OCI-LY1 (cell line): Measurements from ENCODE around the gene EYA3.
A peak's percentile ranks its signal among the peaks of the same experiment; 100 is the strongest.

Experiments used
- H2AFZ ChIP-seq: fragments of 200-600 bp; sonication (generic), shearing (Covaris generic); 2 replicates; pipeline ENCODE4 v1.6.0; 2014; ENCODE audit warnings: antibody characterized with exemption, mild to moderate bottlenecking, low read length
- H3F3A ChIP-seq: fragments of 200-600 bp; sonication (generic), shearing (Covaris generic); 2 replicates; pipeline ENCODE4 v1.6.0; 2014; ENCODE audit warnings: mild to moderate bottlenecking, antibody characterized with exemption, low read length, moderate library complexity; ENCODE audit not compliant: insufficient read depth
- H3K27ac ChIP-seq: fragments of 200-600 bp; sonication (generic); 2 replicates; pipeline ENCODE4 v1.5.1; 2014; ENCODE audit warnings: low read length, mixed run types, mild to moderate bottlenecking, low read depth; ENCODE audit not compliant: poor library complexity, severe bottlenecking
- H3K27me3 ChIP-seq: fragments of 200-600 bp; sonication (generic); 2 replicates; pipeline ENCODE4 v1.6.0; 2014; ENCODE audit warnings: antibody characterized with exemption, mild to moderate bottlenecking, low read length, moderate library complexity; ENCODE audit not compliant: insufficient read depth
- H3K36me3 ChIP-seq: fragments of 200-600 bp; sonication (generic); 2 replicates; pipeline ENCODE4 v1.6.1; 2014; ENCODE audit warnings: mild to moderate bottlenecking, antibody characterized with exemption, low read length, moderate library complexity, mixed read lengths; ENCODE audit not compliant: insufficient read depth
- H3K4me1 ChIP-seq: fragments of 200-600 bp; sonication (generic); 2 replicates; pipeline ENCODE4 v1.5.1; 2014; ENCODE audit warnings: mild to moderate bottlenecking, low read length, moderate library complexity; ENCODE audit not compliant: insufficient read depth, severe bottlenecking
- H3K4me2 ChIP-seq: fragments of 200-600 bp; sonication (generic), shearing (Covaris generic); 2 replicates; pipeline ENCODE4 v1.6.1; 2014; ENCODE audit warnings: low read length
- H3K4me3 ChIP-seq: fragments of 200-600 bp; sonication (generic); 2 replicates; pipeline ENCODE4 v1.5.1; 2014; ENCODE audit warnings: low read length, low read depth, mild to moderate bottlenecking, mixed read lengths; ENCODE audit not compliant: poor library complexity, severe bottlenecking
- H3K79me2 ChIP-seq: fragments of 200-600 bp; shearing (Covaris generic); 2 replicates; pipeline ENCODE4 v1.6.1; 2016; ENCODE audit warnings: mixed run types, low read length, mixed read lengths; ENCODE audit not compliant: insufficient read depth
- H3K9ac ChIP-seq: fragments of 200-600 bp; sonication (generic), shearing (Covaris generic); 2 replicates; pipeline ENCODE4 v1.6.1; 2014; ENCODE audit warnings: mild to moderate bottlenecking, low read length, mixed read lengths
- H3K9me2 ChIP-seq: fragments of 200-600 bp; sonication (generic), shearing (Covaris generic); 2 replicates; pipeline ENCODE4 v1.6.1; 2014; ENCODE audit warnings: low read depth, mild to moderate bottlenecking, low read length, mixed read lengths
- H3K9me3 ChIP-seq: fragments of 200-600 bp; shearing (Covaris generic); 2 replicates; pipeline ENCODE4 v1.6.1; 2014; ENCODE audit warnings: low read length, mixed read lengths
- H4K20me1 ChIP-seq: fragments of 200-600 bp; sonication (generic), shearing (Covaris generic); 2 replicates; pipeline ENCODE4 v1.6.0; 2016; ENCODE audit warnings: mild to moderate bottlenecking, low read length; ENCODE audit not compliant: insufficient read depth
- EZH2 ChIP-seq: fragments of 200-600 bp; sonication (generic), shearing (Covaris generic); IDR thresholded peaks from 2 replicates; pipeline ENCODE4 v1.8.0; 2017; ENCODE audit warnings: borderline replicate concordance, mixed run types, mild to moderate bottlenecking, antibody characterized with exemption, low read length, moderate library complexity, mixed read lengths
- TF ChIP-seq, protein P1 (sequence below): fragments of 200-600 bp; sonication (generic), shearing (Covaris generic); IDR thresholded peaks from 2 replicates; pipeline ENCODE4 v1.5.1; 2017; ENCODE audit warnings: mild to moderate bottlenecking, antibody characterized with exemption, low read length, moderate library complexity, mixed read lengths

EYA3 gene

DNA sequence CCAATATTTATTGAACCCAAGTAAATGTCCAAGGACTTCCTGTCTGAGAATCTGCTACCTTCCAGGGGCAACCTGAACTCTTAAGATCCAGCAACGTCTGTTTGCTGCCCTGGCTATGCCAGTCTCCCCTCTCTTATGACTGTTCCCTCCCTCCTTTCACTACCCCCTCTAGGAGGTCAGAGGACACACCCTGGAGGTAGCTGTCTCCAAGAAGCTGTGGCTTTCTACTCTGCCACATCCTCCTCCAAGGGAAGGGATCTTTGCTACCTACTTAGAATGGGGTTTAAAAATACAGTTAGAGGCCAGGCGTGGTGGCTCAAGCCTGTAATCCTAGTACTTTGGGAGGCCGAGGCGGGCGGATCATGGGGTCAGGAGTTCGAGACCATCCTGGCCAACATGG, 157.2 kb downstream of the EYA3 start:
- H4K20me1 ChIP-seq, result no peaks in the 10 kb centered on the region
- H3F3A ChIP-seq, result no peaks in the 10 kb centered on the region
- 0 out of 2 replicates have a peak, but pooled peaks cover 2% of the 10 kb centered on the region for H3K27me3 ChIP-seq
- no peaks in the 10 kb centered on the region for H3K36me3 ChIP-seq
- H3K9ac ChIP-seq, result no peak overlapping the region
- H3K9me3 ChIP-seq, result no peaks in the 10 kb centered on the region
- no peaks in the 10 kb centered on the region for H3K79me2 ChIP-seq
- H3K4me2 ChIP-seq, result no peak overlapping the region
- no peak overlapping the region for H2AFZ ChIP-seq
- H3K4me1 ChIP-seq, result peaks cover 24% of the 10 kb centered on the region
- H3K4me3 ChIP-seq, result no peak overlapping the region
- TF ChIP-seq EZH2, result no peak
- TF ChIP-seq, protein P1, sequence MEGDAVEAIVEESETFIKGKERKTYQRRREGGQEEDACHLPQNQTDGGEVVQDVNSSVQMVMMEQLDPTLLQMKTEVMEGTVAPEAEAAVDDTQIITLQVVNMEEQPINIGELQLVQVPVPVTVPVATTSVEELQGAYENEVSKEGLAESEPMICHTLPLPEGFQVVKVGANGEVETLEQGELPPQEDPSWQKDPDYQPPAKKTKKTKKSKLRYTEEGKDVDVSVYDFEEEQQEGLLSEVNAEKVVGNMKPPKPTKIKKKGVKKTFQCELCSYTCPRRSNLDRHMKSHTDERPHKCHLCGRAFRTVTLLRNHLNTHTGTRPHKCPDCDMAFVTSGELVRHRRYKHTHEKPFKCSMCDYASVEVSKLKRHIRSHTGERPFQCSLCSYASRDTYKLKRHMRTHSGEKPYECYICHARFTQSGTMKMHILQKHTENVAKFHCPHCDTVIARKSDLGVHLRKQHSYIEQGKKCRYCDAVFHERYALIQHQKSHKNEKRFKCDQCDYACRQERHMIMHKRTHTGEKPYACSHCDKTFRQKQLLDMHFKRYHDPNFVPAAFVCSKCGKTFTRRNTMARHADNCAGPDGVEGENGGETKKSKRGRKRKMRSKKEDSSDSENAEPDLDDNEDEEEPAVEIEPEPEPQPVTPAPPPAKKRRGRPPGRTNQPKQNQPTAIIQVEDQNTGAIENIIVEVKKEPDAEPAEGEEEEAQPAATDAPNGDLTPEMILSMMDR, result no peak
- no peak overlapping the region for H3K27ac ChIP-seq
- no peaks in the 10 kb centered on the region for H3K9me2 ChIP-seq

DNA sequence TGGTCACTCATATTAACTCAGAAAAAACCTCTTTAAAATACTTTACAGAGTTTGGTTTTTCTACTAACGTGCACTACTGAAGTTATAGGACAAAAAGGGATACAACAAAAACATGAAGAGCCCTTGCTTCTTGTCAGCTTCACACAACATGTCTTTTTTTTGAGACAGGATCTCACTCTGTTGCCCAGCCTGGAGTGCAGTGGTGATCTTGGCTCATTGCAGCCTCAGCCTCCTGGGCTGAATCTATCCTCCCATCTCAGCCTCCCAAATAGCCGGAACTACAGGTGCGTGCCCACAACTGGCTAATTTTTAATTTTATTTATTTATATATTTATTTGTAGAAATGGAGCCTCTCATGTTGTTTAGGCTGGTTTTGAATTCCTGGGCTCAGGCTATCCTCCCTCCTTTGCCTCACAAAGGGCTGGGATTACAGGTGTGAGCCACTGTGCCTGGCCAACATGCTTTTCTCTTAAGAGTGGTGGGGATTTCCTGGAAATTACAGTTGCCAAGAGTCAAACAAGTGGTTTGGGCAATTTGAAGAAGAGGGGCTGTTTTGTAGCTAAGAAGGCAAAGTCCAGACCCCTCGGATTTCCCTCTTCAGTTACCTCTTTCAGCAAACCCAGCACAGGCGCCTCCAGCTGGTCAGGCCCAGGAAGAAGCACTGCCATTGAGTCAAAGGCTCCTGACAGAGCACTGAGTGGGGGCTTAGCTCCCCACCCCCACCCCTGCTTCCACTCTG, 160.0 kb downstream of the EYA3 start:
- TF ChIP-seq, protein P1, result peak; percentile 45
- TF ChIP-seq EZH2, result no peak
- Histone ChIP-seq H3K9ac (no peak overlapping the region), H3K9me3 (no peaks in the 10 kb centered on the region), H3F3A (no peaks in the 10 kb centered on the region), H3K4me3 (no peak overlapping the region), H3K27ac (no peak overlapping the region), H3K27me3 (0 out of 2 replicates have a peak, but pooled peaks cover 3% of the 10 kb centered on the region), H3K36me3 (no peaks in the 10 kb centered on the region), H3K4me1 (peaks cover 14% of the 10 kb centered on the region), H3K4me2 (no peak overlapping the region), H3K79me2 (no peaks in the 10 kb centered on the region), H4K20me1 (no peaks in the 10 kb centered on the region), H3K9me2 (no peaks in the 10 kb centered on the region), H2AFZ (no peak overlapping the region)

DNA sequence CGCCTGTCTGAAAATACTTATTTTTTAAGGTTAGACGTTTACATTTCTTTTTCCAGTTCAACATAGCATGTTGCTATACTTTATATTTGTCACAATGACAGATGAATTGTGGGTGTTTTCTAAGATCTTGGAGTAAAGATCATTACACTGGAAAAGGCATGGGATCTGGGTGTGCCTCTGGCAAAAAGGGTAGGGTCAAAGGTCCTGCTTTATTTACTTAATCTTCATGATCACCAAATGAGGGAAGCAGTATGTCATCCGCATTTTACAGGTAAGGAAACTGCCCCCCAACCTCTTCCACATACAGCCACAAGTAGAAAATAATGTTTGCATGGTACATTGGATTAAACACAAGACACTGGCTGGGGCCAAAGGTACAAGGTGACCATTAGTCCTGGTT, 166.1 kb downstream of the EYA3 start:
- Histone ChIP-seq H3K79me2 (no peaks in the 10 kb centered on the region), H3K9me2 (no peaks in the 10 kb centered on the region), H3K36me3 (no peaks in the 10 kb centered on the region), H2AFZ (no peak overlapping the region), H3K4me2 (no peak overlapping the region), H3F3A (no peaks in the 10 kb centered on the region), H3K9ac (no peak overlapping the region), H3K4me1 (peaks cover 4% of the 10 kb centered on the region), H3K27me3 (0 out of 2 replicates have a peak, but pooled peaks cover 3% of the 10 kb centered on the region), H3K4me3 (no peak overlapping the region), H4K20me1 (no peaks in the 10 kb centered on the region), H3K27ac (no peak overlapping the region), H3K9me3 (no peaks in the 10 kb centered on the region)
- no peak for TF ChIP-seq EZH2
- TF ChIP-seq, protein P1, result no peak
